ENCODE measurements around the gene RAPGEF1. TPM values are rescaled to one million over a fixed set of nuclear protein-coding genes. Genes with fewer than 3 reads are reported as not detected.

The RAPGEF1 gene
- total and polyA plus RNA-seq, 9 of the 15 experiments (the other 6 are each of a cell fraction or from before 2014, with no cell fraction given) = 0.06 to 44.1 (median 19.9) TPM

DNA sequence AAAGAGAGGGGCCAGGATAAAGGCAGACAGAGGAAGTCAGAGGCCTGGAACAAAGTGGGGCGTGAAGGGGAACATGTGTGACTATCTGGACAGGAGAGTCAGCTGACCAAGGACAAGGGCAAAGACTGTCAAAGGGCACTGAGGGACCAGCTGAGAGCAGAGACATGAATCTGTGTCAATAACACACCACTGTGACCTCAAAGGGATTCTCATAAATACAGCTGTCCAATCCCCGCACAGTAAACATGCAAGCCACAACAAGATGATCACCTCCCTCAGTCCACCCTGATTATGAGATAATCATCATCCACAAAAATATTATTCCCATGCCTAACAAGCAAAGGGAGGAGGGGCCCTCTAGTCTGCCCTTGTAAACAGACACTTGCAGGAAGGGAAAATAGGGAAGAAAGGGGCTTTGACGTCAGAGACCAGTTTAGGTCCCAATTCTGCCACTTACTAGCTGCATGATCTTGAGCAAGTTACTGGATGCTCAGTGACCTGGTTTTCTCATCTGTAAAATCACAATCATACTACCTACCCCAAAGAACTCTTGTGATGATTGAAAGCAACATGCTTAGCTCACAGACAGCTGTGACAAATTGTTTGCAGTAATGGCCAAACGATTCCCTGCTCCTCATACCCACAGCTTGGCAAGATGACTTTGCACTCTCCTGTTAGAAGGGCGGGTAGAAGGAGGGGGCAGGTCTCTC, 41.8 kb downstream of the RAPGEF1 start:
- H2AFZ ChIP-seq (ENCODE audit: low read depth, low read length) = no peak overlapping the region; the same call in 1 of the 2 replicates
- ATAC-seq (peak; percentile 95), DNase-seq (ENCODE audit: extremely low read depth in 1 of 4, low spot score in 3 of 4) (peak in 2 of 4 experiments; percentile 43 to 51), FAIRE-seq (peak; percentile 72)
- H3K4me3 ChIP-seq = no peak overlapping the region
- BruUV-seq (replicated peaks) = no TSS peak
- H3K9me1 ChIP-seq (ENCODE audit: control insufficient read depth, insufficient read depth, low read length) = no peaks in the 10 kb centered on the region
- H3K27me3 ChIP-seq (ENCODE audit: control insufficient read depth in 2 of 2, insufficient read depth in 2 of 2, low read length in 2 of 2) = no peaks in the 10 kb centered on the region
- CTCF ChIA-PET (ENCODE audit: low intra/inter-chr PET ratio) = no interaction called here
- peak overlapping the region; percentile 13 for H3K4me2 ChIP-seq (ENCODE audit: insufficient read depth, low read length)
- peak overlapping the region; percentile 4; the same call in 1 of the 3 replicates for H3K27ac ChIP-seq (ENCODE audit: extremely low read depth, low read depth, low read length)
- POLR2A ChIA-PET = interaction anchor here (1.2 to 1.3 kb wide), 2 partner anchors 17 to 19 kb away, joined by 4 to 6 read pairs; no protein-coding TSS in a partner anchor
- no peaks in the 10 kb centered on the region for H3K9me3 ChIP-seq (replicated peaks; ENCODE audit: control insufficient read depth, insufficient read depth, low read depth, low read length)
- peaks cover 7% of the 10 kb centered on the region; the same call in 1 of the 3 replicates for H3K79me2 ChIP-seq (ENCODE audit: control insufficient read depth, insufficient read depth, low read length)
- WGBS (ENCODE audit: insufficient coverage, low coverage, missing lambda C conversion rate) = 26% methylated on average over 4 of the region's 5 CpGs
- H4K20me1 ChIP-seq (replicated peaks; ENCODE audit: control insufficient read depth, insufficient read depth, low read length) = peaks cover 21% of the 10 kb centered on the region
- in situ Hi-C loops (cut with MboI) (no loop called here), intact Hi-C loops (cut with micrococcal nuclease) (no loop called here)
- no peaks in the 10 kb centered on the region for H3K36me3 ChIP-seq (ENCODE audit: control insufficient read depth, insufficient read depth, low read length)
- H3K4me1 ChIP-seq (replicated peaks in 1 of 2; ENCODE audit: control insufficient read depth in 2 of 2, insufficient read depth in 2 of 2, low read length in 2 of 2) = peaks cover 8 to 17% of the 10 kb centered on the region in 2 experiments
- H3K9ac ChIP-seq (ENCODE audit: insufficient read depth in 1 of 2, low read depth in 2 of 2, low read length in 2 of 2) = peak overlapping the region in 1 of 2 experiments; percentile 78; a peak in 1 of 4 replicates
- TF ChIP-seq MAFK (IDR thresholded peaks at IDR 0.05; ENCODE audit: low read length) (peak; percentile 56; the same call in 1 of the 2 replicates), TCF3 (CRISPR knock-in tag; IDR thresholded peaks at IDR 0.05) (no peak), SMARCC2 (IDR thresholded peaks at IDR 0.05; ENCODE audit: low read depth) (no peak), SMARCE1 (IDR thresholded peaks at IDR 0.05) (0 out of 2 replicates have a peak, but pooled peaks have one; percentile 31), SIN3A (IDR thresholded peaks at IDR 0.05; ENCODE audit: borderline replicate concordance in 2 of 2, control insufficient read depth in 1 of 2, low read depth in 2 of 2, low read length in 2 of 2) (no peak), CREM (IDR thresholded peaks at IDR 0.05; ENCODE audit: low read depth) (peak; percentile 61), MAFG (tag; conservative IDR thresholded peaks at IDR 0.05) (peak; percentile 76), HMG20A (CRISPR knock-in tag; conservative IDR thresholded peaks at IDR 0.05) (no peak), XRCC5 (IDR thresholded peaks at IDR 0.05; ENCODE audit: low read depth, low read length) (no peak), ZC3H4 (CRISPR knock-in tag; IDR thresholded peaks at IDR 0.05; ENCODE audit: borderline replicate concordance) (no peak), NR4A1 (CRISPR knock-in tag; IDR thresholded peaks at IDR 0.05) (no peak), NR4A1 (tag; IDR thresholded peaks at IDR 0.05) (no peak)
- TF ChIP-seq, protein P1, sequence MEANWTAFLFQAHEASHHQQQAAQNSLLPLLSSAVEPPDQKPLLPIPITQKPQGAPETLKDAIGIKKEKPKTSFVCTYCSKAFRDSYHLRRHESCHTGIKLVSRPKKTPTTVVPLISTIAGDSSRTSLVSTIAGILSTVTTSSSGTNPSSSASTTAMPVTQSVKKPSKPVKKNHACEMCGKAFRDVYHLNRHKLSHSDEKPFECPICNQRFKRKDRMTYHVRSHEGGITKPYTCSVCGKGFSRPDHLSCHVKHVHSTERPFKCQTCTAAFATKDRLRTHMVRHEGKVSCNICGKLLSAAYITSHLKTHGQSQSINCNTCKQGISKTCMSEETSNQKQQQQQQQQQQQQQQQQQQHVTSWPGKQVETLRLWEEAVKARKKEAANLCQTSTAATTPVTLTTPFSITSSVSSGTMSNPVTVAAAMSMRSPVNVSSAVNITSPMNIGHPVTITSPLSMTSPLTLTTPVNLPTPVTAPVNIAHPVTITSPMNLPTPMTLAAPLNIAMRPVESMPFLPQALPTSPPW (CRISPR knock-in tag; IDR thresholded peaks at IDR 0.05) = peak; percentile 78
- TF ChIP-seq, protein P2, sequence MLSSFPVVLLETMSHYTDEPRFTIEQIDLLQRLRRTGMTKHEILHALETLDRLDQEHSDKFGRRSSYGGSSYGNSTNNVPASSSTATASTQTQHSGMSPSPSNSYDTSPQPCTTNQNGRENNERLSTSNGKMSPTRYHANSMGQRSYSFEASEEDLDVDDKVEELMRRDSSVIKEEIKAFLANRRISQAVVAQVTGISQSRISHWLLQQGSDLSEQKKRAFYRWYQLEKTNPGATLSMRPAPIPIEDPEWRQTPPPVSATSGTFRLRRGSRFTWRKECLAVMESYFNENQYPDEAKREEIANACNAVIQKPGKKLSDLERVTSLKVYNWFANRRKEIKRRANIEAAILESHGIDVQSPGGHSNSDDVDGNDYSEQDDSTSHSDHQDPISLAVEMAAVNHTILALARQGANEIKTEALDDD (IDR thresholded peaks at IDR 0.05) = peak; percentile 60
- TF ChIP-seq, protein P3, sequence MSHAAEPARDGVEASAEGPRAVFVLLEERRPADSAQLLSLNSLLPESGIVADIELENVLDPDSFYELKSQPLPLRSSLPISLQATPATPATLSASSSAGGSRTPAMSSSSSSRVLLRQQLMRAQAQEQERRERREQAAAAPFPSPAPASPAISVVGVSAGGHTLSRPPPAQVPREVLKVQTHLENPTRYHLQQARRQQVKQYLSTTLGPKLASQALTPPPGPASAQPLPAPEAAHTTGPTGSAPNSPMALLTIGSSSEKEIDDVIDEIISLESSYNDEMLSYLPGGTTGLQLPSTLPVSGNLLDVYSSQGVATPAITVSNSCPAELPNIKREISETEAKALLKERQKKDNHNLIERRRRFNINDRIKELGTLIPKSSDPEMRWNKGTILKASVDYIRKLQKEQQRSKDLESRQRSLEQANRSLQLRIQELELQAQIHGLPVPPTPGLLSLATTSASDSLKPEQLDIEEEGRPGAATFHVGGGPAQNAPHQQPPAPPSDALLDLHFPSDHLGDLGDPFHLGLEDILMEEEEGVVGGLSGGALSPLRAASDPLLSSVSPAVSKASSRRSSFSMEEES (CRISPR knock-in tag; IDR thresholded peaks at IDR 0.05) = no peak
- TF ChIP-seq, protein P4, sequence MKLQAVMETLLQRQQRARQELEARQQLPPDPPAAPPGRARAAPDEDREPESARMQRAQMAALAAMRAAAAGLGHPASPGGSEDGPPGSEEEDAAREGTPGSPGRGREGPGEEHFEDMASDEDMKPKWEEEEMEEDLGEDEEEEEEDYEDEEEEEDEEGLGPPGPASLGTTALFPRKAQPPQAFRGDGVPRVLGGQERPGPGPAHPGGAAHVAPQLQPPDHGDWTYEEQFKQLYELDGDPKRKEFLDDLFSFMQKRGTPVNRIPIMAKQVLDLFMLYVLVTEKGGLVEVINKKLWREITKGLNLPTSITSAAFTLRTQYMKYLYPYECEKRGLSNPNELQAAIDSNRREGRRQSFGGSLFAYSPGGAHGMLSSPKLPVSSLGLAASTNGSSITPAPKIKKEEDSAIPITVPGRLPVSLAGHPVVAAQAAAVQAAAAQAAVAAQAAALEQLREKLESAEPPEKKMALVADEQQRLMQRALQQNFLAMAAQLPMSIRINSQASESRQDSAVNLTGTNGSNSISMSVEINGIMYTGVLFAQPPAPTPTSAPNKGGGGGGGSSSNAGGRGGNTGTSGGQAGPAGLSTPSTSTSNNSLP (IDR thresholded peaks at IDR 0.05; ENCODE audit: borderline replicate concordance, low read depth, low read length) = no peak
